NT2/D1 (cell line): ENCODE data around the gene CAMK4.

ENCODE experiments used
- DNase-seq: peaks from one replicate; pipeline ENCODE4 v3.0.0-alpha.2; 2011; ENCODE audit warnings: low read depth, low spot score
- H3K27me3 ChIP-seq: 2 replicates; pipeline ENCODE4 v1.6.0; 2011; ENCODE audit warnings: mild to moderate bottlenecking; ENCODE audit not compliant: insufficient read length, insufficient read depth
- H3K36me3 ChIP-seq: 2 replicates; pipeline ENCODE4 v1.6.1; 2011; ENCODE audit warnings: mild to moderate bottlenecking, low read length, mixed read lengths; ENCODE audit not compliant: insufficient read depth, insufficient read length
- H3K4me1 ChIP-seq: 2 replicates; pipeline ENCODE4 v1.5.1; 2011; ENCODE audit not compliant: insufficient read depth, insufficient read length
- H3K4me3 ChIP-seq: 2 replicates; pipeline ENCODE4 v1.5.1; 2011; ENCODE audit warnings: low read depth; ENCODE audit not compliant: insufficient read length
- H3K9ac ChIP-seq: 2 replicates; pipeline ENCODE4 v1.6.0; 2011; ENCODE audit warnings: low read depth; ENCODE audit not compliant: insufficient read length
- H3K9me3 ChIP-seq: 2 replicates; pipeline ENCODE4 v1.5.1; 2011; ENCODE audit warnings: mild to moderate bottlenecking, low read length; ENCODE audit not compliant: insufficient read depth
- SUZ12 ChIP-seq: IDR thresholded peaks from 2 replicates; pipeline ENCODE4 v1.6.1; 2011; ENCODE audit not compliant: insufficient read length, insufficient read depth; ENCODE audit errors: extremely low read depth
- YY1 ChIP-seq: IDR thresholded peaks from 2 replicates; pipeline ENCODE4 v1.6.1; 2011; ENCODE audit not compliant: insufficient read length, insufficient read depth
- ZNF274 ChIP-seq: IDR thresholded peaks from 2 replicates; pipeline ENCODE4 v1.6.1; 2011; ENCODE audit warnings: mild to moderate bottlenecking, low read depth, low read length

The CAMK4 gene

DNA sequence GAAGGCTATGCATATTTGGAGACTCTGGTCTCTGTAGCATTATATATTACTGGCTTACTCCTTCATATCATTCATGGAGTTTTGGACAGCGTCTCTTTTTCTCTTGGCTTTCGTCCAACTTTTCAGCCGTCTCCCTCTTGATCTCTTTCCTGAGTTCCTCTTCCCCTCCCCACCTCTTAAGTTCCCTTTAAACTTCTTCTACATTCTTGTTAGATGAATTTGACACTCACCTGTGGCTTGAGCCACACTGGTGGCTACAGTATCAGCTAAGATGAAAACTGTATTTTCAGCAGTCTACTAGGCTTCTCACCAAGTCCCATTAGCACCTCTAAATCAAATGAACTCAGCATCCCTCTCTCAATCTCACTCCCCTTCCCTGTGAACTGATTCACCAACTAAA is 160.0 kb downstream of the CAMK4 start:
- H3K9me3 ChIP-seq = no peaks in the 10 kb centered on the region
- H3K27me3 ChIP-seq = no peaks in the 10 kb centered on the region
- no peak overlapping the region for H3K9ac ChIP-seq
- TF ChIP-seq YY1 (no peak), ZNF274 (no peak), SUZ12 (no peak)
- H3K4me1 ChIP-seq = no peaks in the 10 kb centered on the region
- no peaks in the 10 kb centered on the region for H3K36me3 ChIP-seq
- no peak overlapping the region for H3K4me3 ChIP-seq
- no peak for DNase-seq

- H3K27me3 ChIP-seq = no peaks in the 10 kb centered on the region
- H3K4me1 ChIP-seq = no peaks in the 10 kb centered on the region
- H3K9ac ChIP-seq = no peak overlapping the region
- TF ChIP-seq SUZ12 (no peak), ZNF274 (no peak), YY1 (no peak)
- H3K36me3 ChIP-seq = no peaks in the 10 kb centered on the region
- no peak overlapping the region for H3K4me3 ChIP-seq
- no peak for DNase-seq
- no peaks in the 10 kb centered on the region for H3K9me3 ChIP-seq
Observed at GRCh38 chr5:111385051-111385450, 160.9 kb downstream of the CAMK4 start.

- no peaks in the 10 kb centered on the region for H3K27me3 ChIP-seq
- H3K9me3 ChIP-seq = no peaks in the 10 kb centered on the region
- DNase-seq = no peak
- H3K4me1 ChIP-seq = no peaks in the 10 kb centered on the region
- no peak overlapping the region for H3K4me3 ChIP-seq
- H3K9ac ChIP-seq = no peak overlapping the region
- TF ChIP-seq YY1 = no peak
- TF ChIP-seq ZNF274 = no peak
- no peak for TF ChIP-seq SUZ12
- no peaks in the 10 kb centered on the region for H3K36me3 ChIP-seq
Observed at GRCh38 chr5:111385970-111386831, 162.0 kb downstream of the CAMK4 start.

GRCh38 chr5:111386832-111387162 is 162.6 kb downstream of the CAMK4 start:
- Histone ChIP-seq H3K27me3 (no peaks in the 10 kb centered on the region), H3K9me3 (no peaks in the 10 kb centered on the region), H3K9ac (no peak overlapping the region), H3K36me3 (no peaks in the 10 kb centered on the region), H3K4me1 (no peaks in the 10 kb centered on the region), H3K4me3 (no peak overlapping the region)
- TF ChIP-seq YY1 (no peak), ZNF274 (no peak), SUZ12 (no peak)
- DNase-seq = no peak

DNA sequence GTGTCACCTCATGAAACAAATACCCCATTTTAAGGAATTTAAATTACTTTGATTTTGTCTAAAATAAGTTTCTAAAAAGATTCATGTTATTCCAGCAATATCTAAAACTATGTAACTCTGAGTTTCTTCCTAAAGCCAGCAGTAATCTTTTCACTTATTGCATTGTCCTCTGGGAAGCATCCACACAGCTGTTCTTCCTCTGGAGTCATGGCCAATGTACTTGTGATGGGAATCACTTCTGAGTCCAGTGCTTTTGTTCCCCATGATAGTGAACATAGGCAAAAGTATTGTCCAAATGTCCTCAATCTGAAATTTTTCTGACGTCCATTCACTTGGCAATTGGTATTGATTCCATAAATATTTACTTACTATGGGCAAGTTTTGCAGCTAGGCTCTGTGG is 163.2 kb downstream of the CAMK4 start:
- TF ChIP-seq SUZ12 (no peak), ZNF274 (no peak), YY1 (no peak)
- H3K27me3 ChIP-seq = no peaks in the 10 kb centered on the region
- no peaks in the 10 kb centered on the region for H3K4me1 ChIP-seq
- no peaks in the 10 kb centered on the region for H3K36me3 ChIP-seq
- H3K9me3 ChIP-seq = no peaks in the 10 kb centered on the region
- H3K4me3 ChIP-seq = no peak overlapping the region
- no peak for DNase-seq
- no peak overlapping the region for H3K9ac ChIP-seq

GRCh38 chr5:111389390-111390082 is 165.4 kb downstream of the CAMK4 start:
- no peaks in the 10 kb centered on the region for H3K4me1 ChIP-seq
- no peak overlapping the region for H3K9ac ChIP-seq
- no peak for DNase-seq
- no peak overlapping the region for H3K4me3 ChIP-seq
- no peaks in the 10 kb centered on the region for H3K27me3 ChIP-seq
- no peaks in the 10 kb centered on the region for H3K36me3 ChIP-seq
- TF ChIP-seq SUZ12 = no peak
- no peak for TF ChIP-seq YY1
- TF ChIP-seq ZNF274 = no peak
- no peaks in the 10 kb centered on the region for H3K9me3 ChIP-seq

DNA sequence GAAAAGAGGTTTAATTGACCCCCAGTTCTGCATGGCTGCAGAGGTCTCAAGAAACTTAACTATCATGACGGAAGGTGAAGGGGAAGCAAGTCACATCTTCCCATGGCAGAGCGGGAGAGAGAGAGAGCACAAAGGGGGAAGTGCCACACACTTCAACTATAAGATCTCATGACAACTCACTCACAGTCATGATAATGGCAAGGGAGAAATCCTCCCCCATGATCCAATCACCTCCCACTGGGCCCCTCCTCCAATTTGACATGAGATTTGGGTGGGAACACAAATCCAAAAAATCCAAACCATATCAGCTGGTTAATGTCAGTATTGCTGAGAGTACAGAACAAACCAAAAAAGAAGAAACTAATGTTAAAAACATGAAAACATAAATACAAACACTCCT is 168.0 kb downstream of the CAMK4 start:
- H3K4me1 ChIP-seq = no peaks in the 10 kb centered on the region
- no peak for TF ChIP-seq YY1
- no peak for TF ChIP-seq ZNF274
- no peak for TF ChIP-seq SUZ12
- H3K9ac ChIP-seq = no peak overlapping the region
- H3K27me3 ChIP-seq = no peaks in the 10 kb centered on the region
- no peak for DNase-seq
- no peaks in the 10 kb centered on the region for H3K9me3 ChIP-seq
- no peak overlapping the region for H3K4me3 ChIP-seq
- no peaks in the 10 kb centered on the region for H3K36me3 ChIP-seq
